Suprapubic skin (tissue), 4 donors: Measurements from ENCODE around the gene RASL12.

Experiments
- CTCF ChIP-seq, 2 donors: fragments of 200-600 bp in 1 of 2; fragments of 450-650 bp in 1 of 2; sonication (generic) in 1 of 2; IDR thresholded peaks; one replicate each; pipeline ENCODE4 v1.5.1; 2016 to 2019; ENCODE audit warnings: antibody characterized with exemption in 2 of 2, mild to moderate bottlenecking in 1 of 2, moderate library complexity in 1 of 2
- EP300 ChIP-seq: sonication (generic); formaldehyde crosslinking; IDR thresholded peaks from one replicate; pipeline ENCODE4 v1.6.1; 2017; ENCODE audit warnings: antibody characterized with exemption
- POLR2A ChIP-seq, 2 donors: fragments of 450-650 bp; IDR thresholded peaks; one replicate each; pipeline ENCODE4 v1.6.1; 2017; ENCODE audit warnings: antibody characterized with exemption in 2 of 2, mild to moderate bottlenecking in 2 of 2, moderate library complexity in 2 of 2
- POLR2AphosphoS5 ChIP-seq, 3 donors: sonication (generic); formaldehyde crosslinking; IDR thresholded peaks; one replicate each; pipeline ENCODE4 v1.6.1; 2017; ENCODE audit warnings: antibody characterized with exemption in 3 of 3

- TF ChIP-seq CTCF (IDR thresholded peaks at IDR 0.05) = no peak
- TF ChIP-seq POLR2A (IDR thresholded peaks at IDR 0.05) = no peak
- no peak for TF ChIP-seq POLR2AphosphoS5 (IDR thresholded peaks at IDR 0.05)
- TF ChIP-seq EP300 = no peak
These were observed 17.5 kb upstream of the RASL12 start for GRCh38 chr15:65085207-65085753.
